Keratinocyte (primary cell): ENCODE measurements around the gene PTPRN2.

ENCODE experiments used
- EZH2 ChIP-seq: IDR thresholded peaks from one replicate; pipeline ENCODE4 v1.6.1; 2012; ENCODE audit warnings: inconsistent platforms, mild to moderate bottlenecking, low read length, moderate library complexity
- TF ChIP-seq, protein P1 (sequence below), 3 experiments: IDR thresholded peaks in 1 of 3; conservative IDR thresholded peaks in 1 of 3; optimal IDR thresholded peaks in 1 of 3; 2 replicates in 2 of 3; 3 replicates in 1 of 3; pipeline versions ENCODE3 to v1.5.1; 2011; ENCODE audit warnings: low read length in 3 of 3, mild to moderate bottlenecking in 3 of 3, moderate library complexity in 2 of 3, control low read depth in 1 of 3, inconsistent platforms in 1 of 3; ENCODE audit not compliant: insufficient read depth in 2 of 3; ENCODE audit errors: extremely low read depth in 1 of 3

DNA sequence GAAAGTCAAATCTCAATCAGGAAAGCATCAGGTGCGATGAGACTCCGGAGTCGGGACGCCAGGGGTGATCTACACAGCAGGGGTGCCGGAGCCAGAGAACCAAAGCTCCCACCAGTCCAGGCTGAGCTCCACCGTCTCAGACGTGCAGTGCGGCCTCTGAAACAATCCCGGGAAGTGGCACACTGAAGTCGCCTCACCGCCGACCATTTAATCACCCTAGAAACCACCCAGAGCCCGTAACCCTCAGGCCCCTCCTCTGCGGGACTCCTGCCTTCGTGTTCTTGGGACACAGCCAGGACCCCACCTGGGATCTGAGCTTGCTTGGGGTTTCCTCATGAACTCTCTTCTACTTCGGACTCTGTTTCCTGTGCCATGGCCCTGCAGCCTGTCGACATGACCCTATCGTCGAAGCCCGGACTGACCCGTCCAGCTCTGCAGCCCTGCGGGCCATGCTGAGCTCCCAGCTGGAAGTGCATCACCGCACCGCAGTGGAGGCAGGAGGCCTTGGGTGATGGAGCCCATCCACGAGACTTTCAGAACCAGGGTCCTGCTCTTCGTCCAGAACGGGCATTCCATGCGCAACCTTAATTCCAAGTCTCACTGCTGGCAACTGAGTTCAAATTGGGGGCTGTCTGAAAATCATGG is 266.4 kb downstream of the PTPRN2 start:
- TF ChIP-seq, protein P1, sequence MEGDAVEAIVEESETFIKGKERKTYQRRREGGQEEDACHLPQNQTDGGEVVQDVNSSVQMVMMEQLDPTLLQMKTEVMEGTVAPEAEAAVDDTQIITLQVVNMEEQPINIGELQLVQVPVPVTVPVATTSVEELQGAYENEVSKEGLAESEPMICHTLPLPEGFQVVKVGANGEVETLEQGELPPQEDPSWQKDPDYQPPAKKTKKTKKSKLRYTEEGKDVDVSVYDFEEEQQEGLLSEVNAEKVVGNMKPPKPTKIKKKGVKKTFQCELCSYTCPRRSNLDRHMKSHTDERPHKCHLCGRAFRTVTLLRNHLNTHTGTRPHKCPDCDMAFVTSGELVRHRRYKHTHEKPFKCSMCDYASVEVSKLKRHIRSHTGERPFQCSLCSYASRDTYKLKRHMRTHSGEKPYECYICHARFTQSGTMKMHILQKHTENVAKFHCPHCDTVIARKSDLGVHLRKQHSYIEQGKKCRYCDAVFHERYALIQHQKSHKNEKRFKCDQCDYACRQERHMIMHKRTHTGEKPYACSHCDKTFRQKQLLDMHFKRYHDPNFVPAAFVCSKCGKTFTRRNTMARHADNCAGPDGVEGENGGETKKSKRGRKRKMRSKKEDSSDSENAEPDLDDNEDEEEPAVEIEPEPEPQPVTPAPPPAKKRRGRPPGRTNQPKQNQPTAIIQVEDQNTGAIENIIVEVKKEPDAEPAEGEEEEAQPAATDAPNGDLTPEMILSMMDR (optimal IDR thresholded peaks at IDR 0.05 in 1 of 3, IDR thresholded peaks at IDR 0.05 in 1 of 3, conservative IDR thresholded peaks at IDR 0.05 in 1 of 3; ENCODE audit: extremely low read depth in 1 of 3, insufficient read depth in 2 of 3, low read length in 3 of 3) = no peak
- no peak for TF ChIP-seq EZH2
